CD4-positive, CD25-positive, alpha-beta regulatory T cell (primary cell): Measurements from ENCODE around the gene GMPR2. TPM values are rescaled to one million over a fixed set of nuclear protein-coding genes. Genes with fewer than 3 reads are reported as not detected.
A peak's percentile ranks its signal among the peaks of the same experiment; 100 is the strongest.

Experiments
- ATAC-seq, 2 donors: fragments of 150-1000 bp; cut with Tn5 transposase; one replicate each; pipeline ENCODE4 v1.10.0; 2021; ENCODE audit warnings: low read depth in 2 of 2, moderate number of reproducible peaks in 2 of 2, moderate library complexity in 1 of 2
- DNase-seq, 3 donors: peaks; one replicate each; pipeline versions ENCODE4 v3.0.0 to v3.0.0-alpha.2; 2012 to 2022; ENCODE audit warnings: mixed read lengths in 1 of 3
- H3K27ac ChIP-seq: one replicate; pipeline ENCODE4 v1.7.0; 2013; ENCODE audit warnings: mild to moderate bottlenecking, low read length; ENCODE audit not compliant: insufficient read depth, poor library complexity, severe bottlenecking
- H3K27me3 ChIP-seq: one replicate; pipeline ENCODE4 v1.7.0; 2013; ENCODE audit warnings: low read length; ENCODE audit not compliant: control insufficient read depth, insufficient read depth
- H3K36me3 ChIP-seq: one replicate; pipeline ENCODE4 v1.7.0; 2013; ENCODE audit warnings: mild to moderate bottlenecking, low read length, moderate library complexity; ENCODE audit not compliant: control insufficient read depth, insufficient read depth
- H3K4me1 ChIP-seq: 2 replicates; pipeline ENCODE4 v1.7.0; 2013; ENCODE audit warnings: mild to moderate bottlenecking, low read length; ENCODE audit not compliant: insufficient read depth, control insufficient read depth, poor library complexity, severe bottlenecking
- H3K4me3 ChIP-seq: one replicate; pipeline ENCODE4 v1.7.0; 2013; ENCODE audit warnings: low read depth, mild to moderate bottlenecking, low read length, moderate library complexity
- H3K9me3 ChIP-seq, 2 experiments: 1 replicate in 1 of 2; 2 replicates in 1 of 2; pipeline ENCODE4 v1.7.0; 2013; ENCODE audit warnings: low read length in 2 of 2, mild to moderate bottlenecking in 1 of 2, moderate library complexity in 1 of 2; ENCODE audit not compliant: control insufficient read depth in 2 of 2
- H3K27ac Mint-ChIP-seq, 3 donors: one replicate each; pipeline ENCODE4 v1.8.0; 2020 to 2022; ENCODE audit warnings: mild to moderate bottlenecking in 3 of 3, mixed read lengths in 3 of 3, moderate library complexity in 2 of 3
- H3K27me3 Mint-ChIP-seq: one replicate; pipeline ENCODE4 v1.8.0; 2022; ENCODE audit warnings: mild to moderate bottlenecking, mixed read lengths
- H3K36me3 Mint-ChIP-seq: one replicate; pipeline ENCODE4 v1.8.0; 2020; ENCODE audit warnings: mixed read lengths
- H3K4me1 Mint-ChIP-seq, 4 donors: one replicate each; pipeline ENCODE4 v1.8.0; 2020 to 2022; ENCODE audit warnings: mixed read lengths in 4 of 4, mild to moderate bottlenecking in 1 of 4
- H3K4me3 Mint-ChIP-seq, 4 donors: one replicate each; pipeline ENCODE4 v1.8.0; 2020 to 2022; ENCODE audit warnings: mild to moderate bottlenecking in 4 of 4, mixed read lengths in 4 of 4, moderate library complexity in 3 of 4
- H3K9me3 Mint-ChIP-seq, 7 donors: one replicate each; pipeline ENCODE4 v1.8.0; 2020 to 2022; ENCODE audit warnings: mixed read lengths in 7 of 7, mild to moderate bottlenecking in 3 of 7, moderate library complexity in 2 of 7
- polyA plus RNA-seq, 4 donors: library from polyadenylated mRNA; unstranded; fragments of 300-500 nt; fragmentation: Illumina TruSeq; gene quantifications; one replicate each; pipeline ENCODE4 v1.2.3, GENCODE V29; 2021
- total RNA-seq: library from RNA; stranded (reverse); gene quantifications from one replicate; pipeline ENCODE4 v1.2.3, GENCODE V29; 2022

Gene GMPR2
- total and polyA plus RNA-seq, 5 donors from 2014 or later, result 49.0 to 117 (median 111) TPM

GRCh38 chr14:24188251-24189058 lies 44.3 kb upstream of the GMPR2 start, which contains the start of gene IPO4:
TSS of gene IPO4 (minus strand) at chr14:24188816. CDS start at chr14:24188787, 29 bp downstream.
- Histone ChIP-seq H3K4me3 (peak within 1 kb of the TSS; percentile 61), H3K9me3 (no peaks in the 10 kb centered on the region), H3K27ac (peak within 1 kb of the TSS; percentile 79), H3K27me3 (no peaks in the 10 kb centered on the region), H3K4me1 (peaks cover 18% of the 10 kb centered on the region), H3K36me3 (peaks cover 38% of the 10 kb centered on the region)
- H3K4me1 Mint-ChIP-seq, result peaks cover 22 to 48% (median 26%) of the 10 kb centered on the region in 4 donors
- no peaks in the 10 kb centered on the region for H3K9me3 Mint-ChIP-seq
- peaks cover 9% of the 10 kb centered on the region for H3K36me3 Mint-ChIP-seq
- H3K4me3 Mint-ChIP-seq, result peak within 1 kb of the TSS; percentile 90 to 98 (median 94)
- peak within 1 kb of the TSS; percentile 88 to 95 (median 92) for H3K27ac Mint-ChIP-seq
- DNase-seq (peak; percentile 94 to 98 (median 94)), ATAC-seq (peak; percentile 90 to 94)
- H3K27me3 Mint-ChIP-seq, result peaks cover 5% of the 10 kb centered on the region

- peaks cover 36% of the 10 kb centered on the region for H3K36me3 ChIP-seq
- Mint-ChIP-seq H3K4me3 (peak overlapping the region; percentile 90 to 98 (median 94)), H3K4me1 (peaks cover 22 to 51% (median 28%) of the 10 kb centered on the region in 4 donors)
Observed at GRCh38 chr14:24189059-24189375, 43.7 kb upstream of the GMPR2 start.

DNA sequence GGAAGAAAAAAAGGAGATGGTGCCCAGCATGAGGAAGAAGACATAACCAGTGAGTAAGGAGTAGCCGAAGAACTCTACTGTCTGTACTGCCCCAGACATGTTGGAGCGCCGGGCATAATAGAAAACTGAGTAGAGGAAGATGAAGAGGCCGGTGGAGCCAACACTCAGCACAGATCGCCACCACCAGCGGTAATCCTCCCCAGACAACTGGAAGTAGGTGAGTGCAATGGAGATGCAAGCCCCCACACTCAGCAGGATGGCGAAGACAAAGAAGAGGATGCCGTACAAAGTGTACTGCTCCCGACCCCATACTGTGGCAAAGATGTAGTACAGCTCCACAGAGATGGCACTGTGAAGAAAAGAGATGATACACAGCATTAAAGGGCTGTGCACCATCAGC lies 43.3 kb upstream of the GMPR2 start:
- no peak for ATAC-seq
- Mint-ChIP-seq H3K27me3 (peaks cover 5% of the 10 kb centered on the region), H3K36me3 (peaks cover 9% of the 10 kb centered on the region), H3K4me3 (peak overlapping the region in 2 of 4 donors; percentile 95 to 98), H3K4me1 (peaks cover 22 to 55% (median 32%) of the 10 kb centered on the region in 4 donors), H3K27ac (peak overlapping the region; percentile 53 to 95 (median 92)), H3K9me3 (no peaks in the 10 kb centered on the region)
- peaks cover 24% of the 10 kb centered on the region for H3K4me1 ChIP-seq
- no peaks in the 10 kb centered on the region for H3K27me3 ChIP-seq
- H3K36me3 ChIP-seq, result peaks cover 32% of the 10 kb centered on the region
- no peak overlapping the region for H3K4me3 ChIP-seq
- H3K27ac ChIP-seq, result peak overlapping the region; percentile 79
- no peak for DNase-seq
- no peaks in the 10 kb centered on the region for H3K9me3 ChIP-seq

More at GRCh38 chr14:24189059-24189375, 43.7 kb upstream of the GMPR2 start:
- Mint-ChIP-seq H3K27ac (peak overlapping the region; percentile 88 to 95 (median 92)), H3K27me3 (peaks cover 5% of the 10 kb centered on the region), H3K9me3 (no peaks in the 10 kb centered on the region), H3K36me3 (peaks cover 9% of the 10 kb centered on the region)
- Histone ChIP-seq H3K9me3 (no peaks in the 10 kb centered on the region), H3K27me3 (no peaks in the 10 kb centered on the region), H3K27ac (peak overlapping the region; percentile 79), H3K4me3 (peak overlapping the region; percentile 13), H3K4me1 (peaks cover 20% of the 10 kb centered on the region)
- ATAC-seq (no peak), DNase-seq (no peak)

- Histone ChIP-seq H3K4me1 (peaks cover 31% of the 10 kb centered on the region), H3K27ac (no peak overlapping the region), H3K4me3 (no peak overlapping the region), H3K27me3 (no peaks in the 10 kb centered on the region), H3K9me3 (no peaks in the 10 kb centered on the region), H3K36me3 (peaks cover 24% of the 10 kb centered on the region)
- H3K36me3 Mint-ChIP-seq, result peaks cover 9% of the 10 kb centered on the region
- peak overlapping the region in 1 of 4 donors; percentile 46 for H3K4me3 Mint-ChIP-seq
- H3K27me3 Mint-ChIP-seq, result peaks cover 11% of the 10 kb centered on the region
- H3K9me3 Mint-ChIP-seq, result no peaks in the 10 kb centered on the region
- H3K27ac Mint-ChIP-seq, result peak overlapping the region in 1 of 3 donors; percentile 92
- H3K4me1 Mint-ChIP-seq, result peaks cover 22 to 62% (median 37%) of the 10 kb centered on the region in 4 donors
- DNase-seq, result no peak
- ATAC-seq, result no peak
Observed at GRCh38 chr14:24190416-24190815, 42.3 kb upstream of the GMPR2 start.

- Mint-ChIP-seq H3K27me3 (peaks cover 15% of the 10 kb centered on the region), H3K36me3 (peaks cover 9% of the 10 kb centered on the region), H3K4me3 (peak overlapping the region in 3 of 4 donors; percentile 53 to 86 (median 81)), H3K9me3 (no peaks in the 10 kb centered on the region), H3K4me1 (peaks cover 28 to 70% (median 44%) of the 10 kb centered on the region in 4 donors), H3K27ac (peak overlapping the region; percentile 18 to 57 (median 29))
- DNase-seq (no peak), ATAC-seq (no peak)
- Histone ChIP-seq H3K27ac (no peak overlapping the region), H3K9me3 (no peaks in the 10 kb centered on the region), H3K36me3 (peaks cover 12% of the 10 kb centered on the region), H3K4me1 (peaks cover 41% of the 10 kb centered on the region), H3K4me3 (no peak overlapping the region), H3K27me3 (no peaks in the 10 kb centered on the region)
Observed at GRCh38 chr14:24192933-24193332, 39.8 kb upstream of the GMPR2 start.

- Mint-ChIP-seq H3K9me3 (no peaks in the 10 kb centered on the region), H3K27me3 (peaks cover 13% of the 10 kb centered on the region), H3K4me3 (peak overlapping the region; percentile 94 to 99 (median 96)), H3K36me3 (peaks cover 16% of the 10 kb centered on the region), H3K27ac (peak overlapping the region; percentile 98 to 99 (median 98)), H3K4me1 (peaks cover 29 to 72% (median 45%) of the 10 kb centered on the region in 4 donors)
- DNase-seq (no peak), ATAC-seq (no peak)
- Histone ChIP-seq H3K27ac (peak overlapping the region; percentile 98), H3K9me3 (no peaks in the 10 kb centered on the region), H3K4me1 (peaks cover 40% of the 10 kb centered on the region), H3K4me3 (peak overlapping the region; percentile 68), H3K36me3 (peaks cover 12% of the 10 kb centered on the region), H3K27me3 (no peaks in the 10 kb centered on the region)
Observed at GRCh38 chr14:24194186-24194872, 38.4 kb upstream of the GMPR2 start.

- no peaks in the 10 kb centered on the region for H3K27me3 ChIP-seq
- no peak for ATAC-seq
- H3K9me3 ChIP-seq, result no peaks in the 10 kb centered on the region
- peaks cover 12% of the 10 kb centered on the region for H3K36me3 ChIP-seq
- H3K36me3 Mint-ChIP-seq, result peaks cover 17% of the 10 kb centered on the region
- H3K4me3 ChIP-seq, result peak overlapping the region; percentile 68
- peak overlapping the region; percentile 94 to 98 (median 98) for H3K27ac Mint-ChIP-seq
- peak overlapping the region; percentile 94 to 99 (median 96) for H3K4me3 Mint-ChIP-seq
- no peak for DNase-seq
- H3K4me1 ChIP-seq, result peaks cover 40% of the 10 kb centered on the region
- no peaks in the 10 kb centered on the region for H3K9me3 Mint-ChIP-seq
- H3K27ac ChIP-seq, result peak overlapping the region; percentile 98
- peaks cover 13% of the 10 kb centered on the region for H3K27me3 Mint-ChIP-seq
- peaks cover 27 to 73% (median 44%) of the 10 kb centered on the region in 4 donors for H3K4me1 Mint-ChIP-seq
Observed at GRCh38 chr14:24194873-24195185, 37.9 kb upstream of the GMPR2 start.
